ENCODE results near the gene PTK7.

DNA sequence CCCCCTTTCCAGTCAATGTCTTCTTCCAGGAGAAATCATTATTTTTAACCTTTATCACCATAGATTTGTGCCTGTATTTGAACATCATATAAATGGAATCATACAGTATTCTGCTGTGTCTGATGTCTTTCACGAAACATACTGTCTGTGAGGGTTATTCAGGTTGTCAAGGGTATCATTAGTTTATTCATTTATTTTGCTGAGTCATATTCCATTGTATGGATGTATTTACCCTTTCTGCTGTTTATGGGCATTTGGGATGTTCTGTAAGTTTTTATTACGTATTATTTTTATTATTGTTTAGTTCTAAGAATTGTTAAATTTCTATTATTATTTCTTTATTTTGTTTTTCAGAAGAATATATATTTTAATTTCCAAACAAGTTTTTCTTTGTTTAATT lies 131.2 kb downstream of the PTK7 start:
- TF ChIP-seq POLR2A (IDR thresholded peaks at IDR 0.05): no peak
- TF ChIP-seq, protein P1, sequence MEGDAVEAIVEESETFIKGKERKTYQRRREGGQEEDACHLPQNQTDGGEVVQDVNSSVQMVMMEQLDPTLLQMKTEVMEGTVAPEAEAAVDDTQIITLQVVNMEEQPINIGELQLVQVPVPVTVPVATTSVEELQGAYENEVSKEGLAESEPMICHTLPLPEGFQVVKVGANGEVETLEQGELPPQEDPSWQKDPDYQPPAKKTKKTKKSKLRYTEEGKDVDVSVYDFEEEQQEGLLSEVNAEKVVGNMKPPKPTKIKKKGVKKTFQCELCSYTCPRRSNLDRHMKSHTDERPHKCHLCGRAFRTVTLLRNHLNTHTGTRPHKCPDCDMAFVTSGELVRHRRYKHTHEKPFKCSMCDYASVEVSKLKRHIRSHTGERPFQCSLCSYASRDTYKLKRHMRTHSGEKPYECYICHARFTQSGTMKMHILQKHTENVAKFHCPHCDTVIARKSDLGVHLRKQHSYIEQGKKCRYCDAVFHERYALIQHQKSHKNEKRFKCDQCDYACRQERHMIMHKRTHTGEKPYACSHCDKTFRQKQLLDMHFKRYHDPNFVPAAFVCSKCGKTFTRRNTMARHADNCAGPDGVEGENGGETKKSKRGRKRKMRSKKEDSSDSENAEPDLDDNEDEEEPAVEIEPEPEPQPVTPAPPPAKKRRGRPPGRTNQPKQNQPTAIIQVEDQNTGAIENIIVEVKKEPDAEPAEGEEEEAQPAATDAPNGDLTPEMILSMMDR (IDR thresholded peaks at IDR 0.05): no peak
